GM19023 (cell line): ENCODE measurements around the gene SGIP1.

Source experiments
- ATAC-seq: cut with Tn5 transposase; IDR thresholded peaks from one replicate; pipeline ENCODE4 v1.9.1; 2021; ENCODE audit warnings: mild to moderate bottlenecking, moderate library complexity; ENCODE audit not compliant: unreplicated experiment

SGIP1 gene

DNA sequence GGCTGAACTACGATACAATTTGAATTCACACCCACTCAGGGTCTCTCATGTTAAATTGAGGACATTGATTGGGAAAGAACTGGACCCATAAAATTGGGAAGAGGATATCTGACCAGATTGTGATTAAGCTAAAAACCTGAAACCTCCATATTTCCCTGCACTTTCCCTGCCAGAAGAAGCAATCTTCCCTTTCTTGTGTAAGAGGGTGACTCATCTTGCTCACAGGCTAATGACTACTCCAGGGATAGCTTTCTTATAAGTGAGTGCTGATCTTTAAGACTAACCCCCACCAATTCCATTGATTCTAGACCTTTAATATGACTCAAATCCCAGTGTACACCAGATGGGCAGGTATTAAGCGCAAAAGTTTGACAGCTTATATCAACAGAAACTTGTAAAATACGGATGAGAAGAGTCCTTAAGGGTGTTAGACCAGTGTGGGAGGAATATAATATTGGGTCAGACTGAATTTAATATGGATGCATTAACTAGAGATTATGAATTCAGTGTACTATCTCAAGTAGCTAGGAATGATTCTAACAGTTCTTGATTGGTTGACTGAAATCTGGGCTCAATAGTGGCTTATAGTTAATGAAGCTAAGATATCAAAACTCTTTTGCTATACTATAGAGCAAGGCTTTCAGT lies 12.1 kb upstream of the SGIP1 start:
- no peak for ATAC-seq

DNA sequence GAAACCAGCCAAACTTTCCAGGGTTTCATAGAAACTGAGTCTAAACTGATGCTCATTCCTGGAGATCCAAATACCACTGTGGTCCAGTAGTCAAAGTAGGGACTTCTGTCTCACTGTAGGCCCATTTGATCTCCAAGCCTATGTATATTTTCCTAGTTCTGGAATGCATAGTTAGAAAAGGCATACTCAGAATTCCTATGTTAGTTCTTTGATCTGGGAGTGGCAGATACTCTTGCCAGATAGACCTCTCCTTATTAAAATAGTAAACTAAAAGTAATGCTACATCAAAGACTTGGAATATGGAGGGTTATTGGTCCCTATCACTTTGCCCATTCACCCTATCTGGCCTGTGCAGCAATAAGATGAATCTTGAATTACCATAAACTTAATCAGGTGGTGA lies 10.4 kb upstream of the SGIP1 start:
- no peak for ATAC-seq

DNA sequence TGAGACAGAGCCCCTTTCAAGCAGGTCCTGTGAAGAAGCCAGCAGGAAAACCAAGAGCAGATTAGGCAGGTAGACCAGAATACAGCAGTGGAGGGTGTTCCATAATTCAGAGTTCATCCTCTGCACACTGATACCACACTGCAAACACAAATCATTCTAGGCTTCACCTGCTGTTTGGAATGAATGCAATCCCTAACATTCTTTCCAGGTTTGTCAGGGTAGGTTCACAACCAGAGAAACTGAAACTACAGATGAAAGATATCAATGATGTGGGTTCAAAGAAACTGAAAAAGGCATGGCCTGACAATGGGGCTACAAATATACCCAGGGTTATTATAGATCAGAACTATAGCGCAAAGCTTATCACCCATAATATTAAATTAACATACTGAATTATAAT lies 8.9 kb upstream of the SGIP1 start:
- no peak for ATAC-seq

DNA sequence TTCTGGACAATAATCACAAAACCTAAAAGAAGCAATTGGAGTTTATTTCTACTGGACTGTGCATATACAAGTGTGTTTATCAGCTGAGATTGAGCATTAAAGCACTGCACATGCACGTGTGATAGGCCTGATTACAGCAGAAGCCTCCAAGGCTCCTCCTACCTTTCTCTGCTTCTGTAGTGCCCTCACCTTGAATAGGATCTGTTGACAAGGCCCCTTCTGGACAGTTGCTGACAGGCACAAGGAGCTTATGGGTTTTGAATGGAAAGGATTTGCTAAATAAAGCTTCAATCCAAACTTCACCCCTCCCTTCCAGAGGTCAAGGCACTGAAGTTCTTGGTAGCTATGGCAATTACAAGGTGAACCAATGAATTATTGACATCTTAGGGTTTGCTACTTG lies 7.9 kb upstream of the SGIP1 start:
- ATAC-seq: no peak

DNA sequence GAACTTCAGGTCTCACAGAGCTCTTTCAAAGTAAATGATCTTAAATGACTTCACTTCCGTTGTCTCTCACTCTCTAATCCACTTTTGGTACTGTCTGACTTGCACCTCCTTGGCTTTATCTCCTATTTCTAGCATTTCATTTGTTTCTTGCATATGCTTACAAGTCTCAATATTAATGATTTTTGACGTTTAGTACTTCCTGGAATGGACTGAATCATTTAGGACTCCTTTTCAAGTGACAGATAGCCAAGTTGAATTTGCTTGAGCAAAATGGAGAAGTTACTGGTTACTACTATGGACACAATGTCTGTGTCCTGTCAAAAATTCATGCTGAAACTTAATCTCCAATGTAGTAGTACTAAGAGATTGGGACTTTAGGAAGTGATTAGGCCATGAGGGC lies 7.0 kb upstream of the SGIP1 start:
- no peak for ATAC-seq

DNA sequence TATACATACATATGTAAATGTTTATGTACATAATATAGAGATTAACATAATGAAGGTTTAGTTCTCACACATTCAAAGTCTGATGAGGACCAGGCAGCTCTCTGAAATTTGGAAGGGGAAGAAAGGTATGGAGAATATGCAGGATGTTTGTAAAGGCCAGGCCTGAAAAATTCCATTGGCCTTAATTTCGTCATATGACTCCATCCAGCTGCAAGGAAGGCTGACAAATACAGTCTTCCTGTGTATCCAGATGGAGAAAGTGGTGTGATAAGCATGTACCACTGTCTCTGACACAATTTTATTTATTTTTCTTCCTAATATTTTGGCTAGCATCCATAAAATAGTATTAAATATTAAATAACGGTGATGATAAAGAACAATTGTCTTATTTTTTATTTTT lies 6.3 kb upstream of the SGIP1 start:
- ATAC-seq: no peak

DNA sequence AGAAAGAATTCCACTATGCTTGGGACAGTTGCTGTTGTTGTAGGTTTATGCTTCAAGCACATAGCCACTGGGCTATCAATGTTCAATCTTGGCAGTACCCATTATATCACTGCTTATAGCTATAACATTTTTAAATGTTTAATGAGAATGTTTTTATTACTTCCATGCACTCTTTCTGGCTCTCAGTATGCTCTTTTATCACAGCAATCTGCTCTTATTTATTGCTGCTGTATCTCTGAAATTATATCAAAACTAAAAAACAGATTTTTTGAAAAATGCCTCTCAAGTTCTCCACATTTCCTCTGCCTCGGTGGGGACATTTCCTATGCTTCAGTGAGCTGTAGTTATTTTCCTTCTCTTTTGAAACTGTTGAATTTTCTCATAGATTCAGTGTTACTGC lies 5.4 kb upstream of the SGIP1 start:
- no peak for ATAC-seq

DNA sequence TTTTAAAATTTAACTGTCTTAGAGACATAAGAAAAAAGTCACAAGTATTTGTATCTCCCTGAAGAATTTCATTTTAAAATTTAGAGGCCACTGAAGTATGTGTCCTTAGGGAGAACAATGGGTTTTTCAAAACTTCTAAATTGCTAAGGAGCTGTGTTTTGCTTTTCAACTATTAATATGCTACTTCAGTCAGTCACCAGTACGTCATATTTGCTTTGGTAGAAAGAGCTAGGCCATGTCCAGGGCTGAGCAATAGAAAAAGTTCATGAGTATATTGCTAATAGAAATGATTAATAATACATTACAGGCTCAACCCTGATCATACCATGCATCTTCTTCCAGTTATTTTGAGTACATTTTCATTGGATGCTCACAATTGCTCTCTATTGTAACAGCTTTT lies 1.7 kb upstream of the SGIP1 start:
- no peak for ATAC-seq

DNA sequence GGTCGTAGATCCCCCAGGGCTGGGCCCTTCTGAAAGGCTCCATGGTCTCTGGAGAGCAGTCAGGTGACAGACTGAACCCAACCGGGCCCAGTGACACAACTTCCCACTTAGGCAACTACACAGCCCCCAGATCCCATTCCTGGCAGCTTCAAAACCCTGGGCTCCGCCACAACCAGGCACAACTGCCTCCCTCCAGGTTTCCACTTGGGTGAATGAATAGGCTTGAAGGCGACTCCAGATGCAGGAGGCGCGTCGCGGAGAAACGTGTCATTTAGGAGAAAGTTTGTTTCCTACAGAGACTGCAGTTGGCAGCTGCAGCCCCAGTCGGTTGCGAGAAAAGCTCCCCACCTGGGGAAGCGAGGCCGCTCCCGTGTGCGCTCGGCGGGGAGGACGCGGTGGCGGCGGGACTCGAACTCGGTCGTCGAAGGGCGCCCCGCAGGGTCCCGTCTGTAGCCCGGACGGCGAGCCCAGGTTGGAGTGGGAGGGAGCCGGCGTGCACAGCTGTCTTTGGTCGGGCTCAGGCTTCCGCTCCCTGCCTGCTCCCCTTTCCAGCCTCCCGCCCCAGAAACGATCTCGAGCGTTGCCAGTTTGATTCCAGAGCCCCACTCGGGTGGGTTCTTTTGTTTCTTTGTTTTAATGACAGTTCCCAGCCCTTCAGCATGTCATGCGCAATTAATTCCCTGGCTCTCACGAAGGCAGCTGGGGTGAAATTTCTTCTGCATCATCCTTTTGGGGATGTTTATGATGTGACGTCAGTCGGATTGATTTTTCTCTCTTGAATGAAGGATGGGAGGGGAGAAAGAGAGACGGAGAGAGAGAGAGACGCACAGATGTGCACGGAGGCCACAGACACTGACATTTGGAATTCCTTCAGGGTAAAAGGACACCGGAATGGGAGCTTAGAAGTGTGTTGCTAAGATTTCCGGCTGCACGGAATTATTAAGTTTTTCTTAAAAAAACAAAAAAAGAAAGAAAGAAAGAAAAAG lies 862 bp upstream of the SGIP1 start:
- no peak for ATAC-seq

DNA sequence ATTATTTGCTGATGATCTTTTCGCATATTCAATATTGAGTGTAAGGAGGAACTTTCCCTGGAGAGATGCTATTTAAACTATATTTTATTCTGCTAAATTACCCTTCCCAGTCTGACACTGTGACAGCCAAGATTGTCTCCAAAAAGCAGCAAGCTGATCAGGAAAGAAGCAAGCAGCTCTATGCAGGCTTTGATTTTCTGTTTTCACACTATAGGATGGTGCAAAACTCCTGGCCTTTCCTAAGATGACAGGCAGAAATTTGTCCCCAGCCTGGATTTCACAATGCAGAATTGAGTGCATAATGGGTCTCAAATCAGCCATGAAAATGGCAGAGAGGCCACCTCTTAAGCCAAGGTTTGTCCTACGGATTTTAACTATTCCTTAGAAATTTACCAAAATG lies 1.1 kb downstream of the SGIP1 start:
- ATAC-seq: no peak

DNA sequence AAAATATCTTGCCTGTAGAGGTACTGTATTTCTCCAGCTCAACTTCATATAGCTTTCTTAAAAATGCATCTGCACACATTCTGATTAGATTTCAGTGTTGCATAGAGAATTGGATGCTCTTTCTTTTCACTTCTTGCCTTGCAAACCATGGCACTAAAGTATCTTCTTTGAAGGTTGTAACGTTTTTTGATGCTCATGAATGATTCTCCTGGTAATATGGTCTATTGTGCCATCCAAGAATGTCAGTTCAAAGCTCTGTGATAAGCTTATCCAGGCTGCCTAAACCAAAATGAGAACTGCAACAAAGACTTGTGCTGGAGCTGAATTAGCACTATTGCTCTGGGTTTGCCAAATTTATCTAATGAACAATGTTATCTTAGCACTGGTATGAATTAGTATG lies 1.9 kb downstream of the SGIP1 start:
- ATAC-seq: no peak

DNA sequence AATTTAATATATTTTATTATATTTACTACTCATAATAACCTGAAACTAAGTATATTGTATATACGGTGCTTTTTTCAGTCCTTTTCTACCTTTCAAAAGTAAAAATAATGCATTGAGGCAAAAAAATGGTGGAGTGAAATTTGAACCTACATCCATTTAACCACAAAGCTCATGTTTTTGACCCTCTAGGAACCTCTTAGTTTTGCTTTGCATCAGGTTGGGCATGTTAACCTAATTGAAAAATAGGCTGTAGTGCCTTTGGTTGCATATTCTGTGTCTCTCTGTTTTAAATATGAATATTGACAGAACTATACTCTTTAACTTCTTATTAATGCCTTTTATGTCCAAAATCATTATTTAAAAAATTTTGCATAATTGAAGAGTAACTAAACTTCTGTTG lies 3.8 kb downstream of the SGIP1 start:
- no peak for ATAC-seq

DNA sequence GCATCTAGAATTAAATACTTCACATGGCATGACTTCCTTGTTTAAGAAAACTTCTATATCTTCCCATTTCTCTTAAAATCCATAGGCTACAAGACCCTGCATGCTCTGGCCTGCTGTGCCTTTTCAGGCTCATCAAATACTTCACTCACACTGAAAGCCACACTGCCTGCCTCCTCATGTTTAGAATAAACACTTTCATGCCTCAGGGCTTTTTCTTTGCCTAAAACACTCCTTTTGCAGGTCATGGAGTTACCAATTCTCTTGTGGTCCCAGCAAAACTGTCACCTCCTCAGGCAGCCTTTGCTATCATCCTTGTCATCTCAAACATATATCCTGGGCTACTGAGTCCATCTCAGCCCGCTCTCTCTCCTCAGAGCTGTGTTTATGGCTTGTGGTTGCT lies 5.5 kb downstream of the SGIP1 start:
- ATAC-seq: no peak

DNA sequence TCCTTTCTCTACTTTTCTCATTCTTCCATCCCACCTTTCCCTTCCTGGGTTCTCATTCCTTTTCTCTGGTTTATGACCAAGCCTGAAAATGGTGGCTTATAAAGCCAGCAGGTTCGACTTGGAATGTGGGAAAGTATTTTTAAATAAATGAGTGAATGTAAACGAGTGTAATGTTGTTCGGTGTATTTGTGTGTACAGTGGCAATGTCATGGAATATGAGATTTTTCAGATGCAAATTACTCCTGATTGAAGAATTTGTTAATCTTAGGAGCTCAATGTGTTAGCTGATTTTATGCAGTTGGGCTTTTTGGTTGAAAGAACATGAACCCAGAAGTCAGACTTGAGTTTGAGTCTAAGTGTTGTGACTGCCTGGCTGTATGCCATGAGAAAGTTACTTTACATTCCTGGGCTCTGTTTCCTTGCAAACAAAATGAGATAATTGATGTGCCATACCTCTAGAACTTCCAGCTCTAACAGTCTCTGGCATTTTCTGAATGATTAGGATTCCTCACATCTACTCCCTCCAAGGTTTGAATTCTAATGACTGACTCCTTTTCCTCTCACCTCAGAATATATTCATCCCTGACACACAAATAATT lies 6.6 kb downstream of the SGIP1 start:
- ATAC-seq: no peak

DNA sequence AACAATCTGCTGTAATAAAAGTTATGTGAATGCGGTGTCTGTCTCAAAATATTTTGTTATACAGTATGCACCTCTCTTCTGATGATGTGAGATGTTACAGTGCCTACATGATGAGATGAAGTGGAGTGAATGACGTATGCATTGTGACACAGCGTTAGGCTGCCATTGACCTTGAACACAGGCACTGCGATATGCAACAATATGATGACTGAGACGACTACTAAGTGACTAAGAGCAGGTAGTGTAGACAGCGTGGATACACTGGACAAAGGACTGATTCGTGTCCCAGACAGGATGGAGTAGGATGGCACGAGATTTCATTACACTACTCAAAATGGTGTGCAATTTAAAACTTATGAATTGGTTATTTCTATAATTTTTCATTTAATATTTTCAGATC lies 8.4 kb downstream of the SGIP1 start:
- no peak for ATAC-seq

DNA sequence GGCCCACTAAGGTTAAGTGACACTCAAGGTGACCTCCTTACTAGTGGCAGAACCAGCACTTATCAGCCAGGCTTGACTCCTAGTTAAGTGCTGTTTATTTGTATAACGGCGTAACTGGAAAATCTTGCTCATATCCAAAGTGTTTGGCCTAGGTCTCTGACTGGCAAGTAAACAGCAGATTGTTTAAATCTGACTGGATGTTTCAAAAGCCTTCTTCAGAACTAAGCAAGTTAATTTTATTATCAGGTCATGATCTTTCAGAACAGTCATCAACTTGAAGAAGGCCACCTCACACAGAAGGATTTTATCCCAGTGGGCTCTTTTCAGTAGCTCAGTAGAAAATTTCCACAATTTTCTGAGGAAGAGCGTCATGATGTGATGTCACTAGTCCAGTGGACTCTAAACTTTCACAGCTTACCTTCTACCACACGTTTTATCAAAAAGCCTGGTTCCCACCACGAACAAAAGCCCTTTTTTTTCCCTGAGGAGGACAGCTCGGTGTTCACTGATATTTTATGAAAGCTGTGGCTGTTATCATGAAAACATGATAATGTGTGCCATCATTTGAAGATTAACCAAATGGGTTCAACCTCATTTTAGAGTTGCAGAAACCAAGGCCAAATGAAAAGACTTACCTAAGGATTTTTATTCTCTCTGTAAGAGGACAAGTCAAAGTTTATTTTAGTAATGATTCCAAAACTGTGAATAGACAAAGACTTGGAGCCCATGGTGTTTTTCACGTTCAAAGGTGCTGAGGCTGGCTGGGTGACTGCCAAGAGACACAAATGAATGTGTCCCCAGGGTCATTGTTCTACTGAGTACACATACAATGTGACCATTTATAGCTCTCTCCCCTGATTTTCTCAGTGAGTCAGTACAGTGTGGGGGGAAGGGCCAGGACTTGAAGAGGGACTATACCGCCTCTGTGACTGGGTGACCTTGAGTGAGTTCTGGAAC lies 9.1 kb downstream of the SGIP1 start:
- ATAC-seq: no peak

DNA sequence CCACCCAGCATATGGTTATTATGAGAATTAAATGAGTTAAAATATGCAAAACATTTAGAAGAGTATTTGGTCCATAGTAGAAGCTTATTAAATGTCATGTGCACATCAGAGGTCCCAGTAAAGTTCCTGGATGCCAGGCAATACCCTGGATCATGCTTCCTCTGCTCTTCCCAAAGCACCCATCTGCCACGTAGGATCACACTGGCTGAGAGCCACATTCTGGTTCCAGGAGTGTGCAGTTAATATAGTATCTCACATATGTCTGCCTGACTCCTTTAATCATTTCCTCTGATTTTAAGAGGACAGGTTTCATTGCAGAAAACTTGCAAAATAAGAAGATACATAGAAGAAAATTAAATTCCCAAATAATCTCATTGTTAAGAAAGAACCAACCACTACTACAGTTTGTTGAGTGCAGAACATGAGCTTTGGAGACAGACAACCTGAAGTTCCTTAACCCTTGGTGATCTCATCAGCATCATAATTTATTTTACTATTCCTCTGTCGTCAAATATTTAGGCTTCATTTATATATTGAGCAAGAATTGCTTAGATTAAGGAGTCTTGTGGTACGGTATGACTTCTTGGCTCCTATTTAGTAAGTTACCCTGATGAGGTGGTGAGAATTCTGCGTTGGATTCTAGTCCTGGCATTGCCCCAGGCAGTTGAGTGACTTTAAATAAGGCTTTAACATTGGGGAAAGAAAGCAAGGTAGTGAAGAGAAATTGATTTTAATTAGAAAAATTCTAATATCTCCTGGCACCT lies 12.3 kb downstream of the SGIP1 start:
- ATAC-seq: no peak

DNA sequence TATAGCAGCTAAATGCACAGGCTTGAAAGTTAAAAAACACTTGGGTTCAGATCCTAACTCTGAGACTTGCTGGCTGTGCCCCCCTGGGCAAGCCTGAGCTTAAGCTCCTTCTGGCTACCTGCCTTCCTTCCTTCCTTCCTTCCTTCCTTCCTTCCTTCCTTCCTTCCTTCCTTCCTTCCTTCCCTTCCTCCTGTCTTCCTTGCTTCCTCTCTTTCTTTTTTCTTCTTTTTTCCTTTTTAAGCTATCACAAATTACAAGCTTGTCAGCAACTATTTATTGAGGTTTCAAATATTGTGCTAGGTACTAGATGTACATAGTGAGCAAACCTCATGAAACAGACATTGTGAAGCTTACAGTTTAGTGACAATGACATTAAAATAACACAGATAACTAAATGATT lies 15.1 kb downstream of the SGIP1 start:
- ATAC-seq: no peak

DNA sequence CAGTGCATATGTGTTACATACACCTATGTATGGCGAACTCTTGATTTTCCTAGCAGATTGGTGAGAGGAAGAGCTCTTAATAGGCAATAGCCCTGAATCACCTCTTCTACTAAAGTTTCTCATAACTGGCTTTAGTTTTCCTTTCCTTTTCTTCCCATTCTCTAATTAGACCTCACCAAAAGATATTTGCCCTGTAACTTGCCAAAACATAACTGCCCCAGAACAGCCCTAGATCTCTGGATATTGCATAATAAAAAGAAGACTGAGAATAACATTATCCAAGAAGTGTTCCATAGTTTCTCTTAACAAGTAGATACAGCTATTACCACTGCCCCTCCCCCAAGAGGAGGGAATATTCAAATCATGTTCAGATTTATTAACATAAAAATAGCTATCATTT lies 16.3 kb downstream of the SGIP1 start:
- ATAC-seq: no peak

DNA sequence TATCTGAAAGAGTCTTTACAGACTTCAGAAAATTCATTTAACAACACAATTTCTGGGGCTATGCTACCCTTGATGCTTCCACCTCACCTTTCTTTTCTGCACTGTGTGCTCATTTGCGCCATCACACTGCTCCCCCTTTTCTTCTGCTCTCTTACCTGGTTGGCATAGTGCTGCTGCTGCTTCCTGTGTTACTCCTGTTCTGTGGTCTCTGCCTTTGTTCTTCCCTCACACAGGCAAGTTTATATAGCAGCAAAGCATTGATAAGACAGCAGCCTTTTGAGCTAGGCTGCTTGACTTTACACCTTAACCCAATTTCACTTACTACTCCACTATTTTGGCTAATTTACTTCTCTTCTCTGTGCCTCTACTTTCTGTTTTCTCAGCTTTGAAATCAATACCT lies 18.3 kb downstream of the SGIP1 start:
- no peak for ATAC-seq
